Esophagus muscularis mucosa (tissue), 3 donors: Measurements from ENCODE around the gene MYO1D.

Source experiments
- POLR2A ChIP-seq: fragments of 450-650 bp; IDR thresholded peaks from one replicate; pipeline ENCODE4 v1.6.1; 2017; ENCODE audit warnings: antibody characterized with exemption, moderate library complexity, mild to moderate bottlenecking, low read depth
- POLR2AphosphoS5 ChIP-seq, 2 donors: sonication (generic); formaldehyde crosslinking; IDR thresholded peaks; one replicate each; pipeline ENCODE4 v1.6.1; 2017; ENCODE audit warnings: antibody characterized with exemption in 2 of 2
- TF ChIP-seq, protein P1 (sequence below), 3 experiments: fragments of 200-600 bp in 2 of 3; fragments of 450-650 bp in 1 of 3; sonication (generic) in 2 of 3; IDR thresholded peaks; one replicate each; pipeline ENCODE4 v1.5.1; 2017 to 2019; ENCODE audit warnings: antibody characterized with exemption in 3 of 3, mild to moderate bottlenecking in 2 of 3, moderate library complexity in 1 of 3

DNA sequence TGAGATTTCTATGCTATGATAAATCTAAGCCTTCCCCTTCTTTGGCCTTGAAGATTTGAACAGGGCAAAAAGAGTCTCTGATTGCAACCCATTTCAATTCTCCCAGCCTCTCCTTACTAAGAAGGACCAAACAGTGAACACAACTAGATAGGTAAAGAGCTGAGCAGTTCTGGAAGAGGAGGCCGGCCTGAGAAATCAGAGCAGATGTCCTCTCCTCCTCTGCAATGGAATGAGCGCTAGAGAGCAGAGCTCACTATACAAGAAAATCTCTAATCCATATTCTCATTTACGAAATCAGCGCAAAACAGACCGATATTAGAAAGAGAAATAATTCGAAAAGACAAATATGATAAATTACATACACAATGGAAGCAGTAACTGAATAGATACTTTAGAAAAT is 266.0 kb downstream of the MYO1D start:
- TF ChIP-seq, protein P1, sequence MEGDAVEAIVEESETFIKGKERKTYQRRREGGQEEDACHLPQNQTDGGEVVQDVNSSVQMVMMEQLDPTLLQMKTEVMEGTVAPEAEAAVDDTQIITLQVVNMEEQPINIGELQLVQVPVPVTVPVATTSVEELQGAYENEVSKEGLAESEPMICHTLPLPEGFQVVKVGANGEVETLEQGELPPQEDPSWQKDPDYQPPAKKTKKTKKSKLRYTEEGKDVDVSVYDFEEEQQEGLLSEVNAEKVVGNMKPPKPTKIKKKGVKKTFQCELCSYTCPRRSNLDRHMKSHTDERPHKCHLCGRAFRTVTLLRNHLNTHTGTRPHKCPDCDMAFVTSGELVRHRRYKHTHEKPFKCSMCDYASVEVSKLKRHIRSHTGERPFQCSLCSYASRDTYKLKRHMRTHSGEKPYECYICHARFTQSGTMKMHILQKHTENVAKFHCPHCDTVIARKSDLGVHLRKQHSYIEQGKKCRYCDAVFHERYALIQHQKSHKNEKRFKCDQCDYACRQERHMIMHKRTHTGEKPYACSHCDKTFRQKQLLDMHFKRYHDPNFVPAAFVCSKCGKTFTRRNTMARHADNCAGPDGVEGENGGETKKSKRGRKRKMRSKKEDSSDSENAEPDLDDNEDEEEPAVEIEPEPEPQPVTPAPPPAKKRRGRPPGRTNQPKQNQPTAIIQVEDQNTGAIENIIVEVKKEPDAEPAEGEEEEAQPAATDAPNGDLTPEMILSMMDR (IDR thresholded peaks at IDR 0.05) = no peak
- TF ChIP-seq POLR2AphosphoS5 (IDR thresholded peaks at IDR 0.05) (no peak), POLR2A (no peak)
